ENCODE measurements around the gene SPIN2B.
"Not testable (repeated sequence)": the region's sequence is repeated elsewhere in the genome, so short reads cannot be mapped to it uniquely, and the experiment has no call there.

- TF ChIP-seq POLR2A (IDR thresholded peaks at IDR 0.05; ENCODE audit: low read depth, low read length); CEBPZ (IDR thresholded peaks at IDR 0.05; ENCODE audit: low read depth, low read length); ELK1 (IDR thresholded peaks at IDR 0.05; ENCODE audit: low read depth, low read length); ESRRA (IDR thresholded peaks at IDR 0.05; ENCODE audit: low read length); USF2 (IDR thresholded peaks at IDR 0.05; ENCODE audit: borderline replicate concordance, low read depth, low read length); EZH2 (IDR thresholded peaks at IDR 0.05; ENCODE audit: borderline replicate concordance, control insufficient read depth, low read depth, low read length); CTCF (IDR thresholded peaks at IDR 0.05 in 2 of 3, conservative IDR thresholded peaks at IDR 0.05 in 1 of 3; ENCODE audit: control insufficient read depth in 2 of 3, extremely low read depth in 1 of 3, insufficient read depth in 1 of 3, low read depth in 3 of 3, low read length in 3 of 3); TAF1 (IDR thresholded peaks at IDR 0.05; ENCODE audit: borderline replicate concordance, low read depth, low read length); FOXM1 (IDR thresholded peaks at IDR 0.05; ENCODE audit: low read depth, low read length): not testable (repeated sequence)
Observed at GRCh38 chrX:57137073-57137472, 15.7 kb upstream of the SPIN2B start, which contains the start of gene SPIN2A.

Measured in GM12878 (cell line).